Activated CD8-positive, alpha-beta memory T cell treated with anti-CD3 and anti-CD28 coated beads, Interleukin-2, amount 50 U/mL, for 1 hour (primary cell): Measurements from ENCODE around the gene ZNF628.
"Not testable (repeated sequence)": the region's sequence is repeated elsewhere in the genome, so short reads cannot be mapped to it uniquely, and the experiment has no call there.

Experiments
- DNase-seq: peaks from one replicate; pipeline ENCODE4 v3.0.0-alpha.2; 2020; ENCODE audit errors: extremely low read depth

ZNF628 gene

DNA sequence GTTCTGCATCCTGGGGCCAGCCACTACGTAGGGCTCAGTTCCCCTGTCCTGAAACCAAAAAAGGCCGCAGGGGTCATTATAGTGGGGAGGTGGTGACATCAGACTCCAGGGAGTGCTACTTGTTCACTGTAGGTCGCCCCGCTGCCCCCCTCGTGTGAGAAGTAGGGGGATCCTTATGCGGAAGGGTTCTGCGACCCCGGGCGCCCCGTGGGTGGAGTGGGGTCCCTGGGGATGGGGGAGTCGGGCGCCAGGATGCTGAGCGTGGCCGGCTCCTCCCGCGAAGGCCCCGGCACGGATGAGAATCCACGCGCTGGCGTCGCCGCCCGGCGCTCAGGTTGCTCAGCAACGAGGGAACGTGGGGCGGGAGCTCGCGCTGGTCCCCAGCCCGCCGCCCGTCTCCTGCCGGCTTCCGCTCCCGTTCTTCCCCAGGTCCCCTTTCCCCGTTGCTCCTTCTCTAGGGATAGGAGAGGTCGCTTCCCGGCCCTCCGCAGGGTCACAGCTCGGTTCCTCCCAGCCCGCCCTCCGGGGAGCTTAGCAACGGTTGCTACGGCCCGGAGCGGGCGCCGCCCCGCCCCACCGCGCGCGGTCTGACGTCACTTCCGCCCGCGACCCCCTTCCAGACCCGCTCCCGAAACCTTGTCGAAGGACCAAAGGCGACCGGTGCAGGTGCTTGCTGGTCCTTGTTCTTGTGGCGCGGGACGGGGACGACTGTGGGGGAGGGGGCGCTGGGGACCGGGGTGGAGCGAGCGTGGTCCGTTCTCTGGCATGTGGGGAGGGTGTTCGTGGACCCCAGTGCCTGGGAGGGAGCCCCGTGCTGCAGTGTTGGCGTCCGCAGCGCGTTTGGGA is 8.4 kb downstream of the ZNF628 start, which contains the start of gene NAT14:
Gene NAT14 (plus strand): TSS at position 596 of the 846 bp plus-strand sequence. CDS start 521 bp downstream, outside the sequence.
- no peak for DNase-seq

DNA sequence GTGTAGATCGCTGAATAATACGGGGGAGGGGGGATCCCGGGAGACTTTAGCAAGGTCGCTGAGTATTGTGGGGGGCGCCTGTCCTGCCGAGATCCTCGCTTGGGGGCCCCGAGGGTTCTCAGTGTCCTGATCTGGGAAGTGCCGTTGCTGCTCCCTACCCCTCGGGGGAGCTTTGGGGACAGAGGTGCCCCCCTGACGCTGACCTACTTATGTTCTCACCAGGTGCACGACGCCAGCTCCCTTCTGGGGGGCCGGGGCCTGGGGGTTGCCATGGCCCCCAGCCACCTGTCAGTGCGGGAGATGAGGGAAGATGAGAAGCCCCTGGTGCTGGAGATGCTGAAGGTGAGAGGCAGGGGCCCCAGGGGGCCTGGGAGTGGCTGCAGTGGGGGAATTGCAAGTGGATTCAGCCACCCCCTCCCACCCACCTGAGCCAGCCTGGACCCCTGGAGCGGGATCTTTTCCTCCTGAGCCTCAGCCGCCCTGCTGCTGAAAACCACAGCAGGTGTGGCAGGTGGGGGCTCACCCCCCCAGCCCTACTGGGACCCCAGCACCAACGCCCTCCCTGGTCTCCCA is 9.1 kb downstream of the ZNF628 start:
- DNase-seq: no peak

DNA sequence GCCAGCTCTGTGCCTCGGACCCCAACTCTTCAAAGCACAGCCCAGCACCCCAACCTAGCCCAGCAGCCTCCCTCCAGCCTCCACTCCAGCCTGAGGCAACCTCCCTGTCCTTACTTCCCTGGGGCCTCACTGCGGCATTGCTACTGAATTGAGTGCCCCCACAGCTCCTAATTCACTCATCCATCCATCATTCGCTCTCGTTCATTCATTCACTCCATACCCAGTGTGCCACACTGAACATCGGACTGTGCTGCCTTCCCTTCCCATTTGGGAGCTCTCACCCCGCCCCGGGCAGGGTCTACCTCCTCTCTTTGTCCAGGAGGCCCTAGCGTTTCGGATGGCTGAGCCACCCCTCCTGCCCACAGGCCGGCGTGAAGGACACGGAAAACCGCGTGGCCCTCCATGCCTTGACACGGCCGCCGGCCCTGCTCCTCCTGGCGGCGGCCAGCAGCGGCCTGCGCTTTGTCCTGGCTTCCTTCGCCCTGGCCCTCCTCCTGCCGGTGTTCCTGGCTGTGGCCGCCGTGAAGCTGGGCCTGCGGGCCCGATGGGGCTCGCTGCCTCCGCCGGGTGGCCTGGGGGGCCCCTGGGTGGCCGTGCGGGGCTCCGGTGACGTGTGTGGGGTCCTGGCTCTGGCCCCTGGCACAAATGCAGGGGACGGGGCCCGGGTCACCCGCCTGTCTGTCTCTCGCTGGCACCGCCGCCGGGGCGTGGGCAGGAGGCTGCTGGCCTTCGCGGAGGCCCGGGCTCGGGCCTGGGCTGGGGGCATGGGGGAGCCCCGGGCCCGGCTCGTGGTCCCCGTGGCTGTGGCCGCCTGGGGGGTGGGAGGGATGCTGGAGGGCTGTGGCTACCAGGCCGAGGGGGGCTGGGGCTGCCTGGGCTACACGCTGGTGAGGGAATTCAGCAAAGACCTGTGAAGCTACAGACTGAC is 9.9 kb downstream of the ZNF628 start:
- no peak for DNase-seq

DNA sequence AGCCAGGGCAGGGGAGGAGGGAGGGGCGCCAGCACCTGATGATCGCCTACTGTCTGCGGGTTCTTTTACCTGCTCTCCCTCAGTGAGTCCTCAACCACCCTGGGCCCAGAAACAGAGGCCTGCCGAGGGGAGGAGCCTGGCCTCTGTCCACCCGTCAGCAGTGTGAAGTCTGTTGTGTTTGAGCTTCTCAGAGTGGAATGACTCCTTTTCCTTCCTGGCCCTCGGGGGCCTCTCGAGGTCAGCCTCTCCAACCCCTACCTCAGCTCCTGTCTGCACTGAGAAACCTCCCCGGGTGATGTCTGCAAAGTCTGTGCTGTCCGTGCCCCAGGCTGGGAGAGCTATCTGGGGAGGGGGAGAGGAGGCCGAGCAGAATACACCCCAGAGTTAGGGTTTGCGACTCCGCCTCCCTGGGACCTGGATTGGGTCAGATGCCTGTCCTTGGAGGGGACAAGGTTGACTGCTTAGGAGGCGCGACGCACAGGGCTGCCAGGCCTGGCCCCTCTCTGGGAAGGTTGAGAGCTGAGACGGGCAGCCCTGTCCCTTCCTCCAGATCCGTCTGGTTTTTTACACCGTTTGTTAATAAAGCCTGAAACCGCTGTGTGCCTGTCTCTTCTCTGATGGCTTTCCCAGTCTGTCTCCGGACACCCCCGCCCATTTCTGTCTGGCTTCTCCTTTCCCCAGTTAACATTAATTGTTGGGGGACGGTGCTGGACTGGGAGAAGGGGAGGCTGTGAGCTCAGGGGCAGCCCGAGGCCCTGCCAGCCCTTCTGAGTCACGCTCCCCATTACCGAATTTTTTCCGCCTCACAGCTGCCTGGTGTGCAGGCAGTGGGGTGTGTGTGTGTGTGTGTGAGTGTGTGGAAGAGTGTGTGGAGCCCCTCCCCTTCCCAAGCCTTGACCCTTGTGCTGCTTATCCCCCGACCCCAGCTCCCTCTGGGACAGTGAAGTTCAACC is 10.8 kb downstream of the ZNF628 start:
- no peak for DNase-seq

DNA sequence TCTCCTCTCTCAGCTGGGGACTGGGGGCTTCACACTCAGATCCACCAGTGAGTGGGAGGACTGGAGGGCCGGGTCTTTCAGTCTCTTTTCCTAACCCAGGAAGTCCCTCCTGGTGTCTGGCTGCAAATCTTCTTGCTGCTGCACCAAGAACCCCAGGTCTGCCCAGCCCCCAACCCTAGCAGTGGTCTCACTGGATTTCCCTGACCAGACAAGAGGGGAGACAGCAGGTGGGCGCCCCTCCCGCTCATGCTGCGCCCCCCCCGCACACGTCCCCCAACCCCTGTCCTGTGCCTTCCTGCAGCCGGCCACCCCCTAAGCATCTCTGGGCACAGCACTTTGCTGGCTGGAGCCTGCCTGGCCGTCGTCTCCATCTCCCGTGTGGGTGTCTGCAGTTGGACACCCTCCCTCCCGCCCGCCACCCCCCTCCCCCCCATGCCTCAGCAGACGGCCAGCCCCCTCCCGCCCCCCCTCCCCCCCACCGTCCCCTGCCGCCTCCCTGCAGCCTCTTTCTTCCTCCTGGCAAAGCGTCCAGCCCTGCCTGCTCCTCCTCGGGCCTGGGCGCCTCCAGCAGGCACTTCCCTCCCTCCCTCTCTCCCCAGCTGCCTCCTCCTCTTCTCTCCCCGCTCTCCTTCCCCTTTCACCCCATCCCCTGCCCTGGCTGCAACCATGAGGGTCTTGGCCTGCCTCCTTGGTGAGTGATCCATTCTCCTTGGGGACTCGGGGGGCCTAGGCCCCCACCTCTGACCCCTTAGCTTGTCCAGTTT is 11.7 kb downstream of the ZNF628 start, which contains the start of gene SSC5D:
Gene SSC5D (plus strand): TSS at position 513 of the 764 bp plus-strand sequence. CDS start 154 bp downstream, at position 667.
- no peak for DNase-seq

DNA sequence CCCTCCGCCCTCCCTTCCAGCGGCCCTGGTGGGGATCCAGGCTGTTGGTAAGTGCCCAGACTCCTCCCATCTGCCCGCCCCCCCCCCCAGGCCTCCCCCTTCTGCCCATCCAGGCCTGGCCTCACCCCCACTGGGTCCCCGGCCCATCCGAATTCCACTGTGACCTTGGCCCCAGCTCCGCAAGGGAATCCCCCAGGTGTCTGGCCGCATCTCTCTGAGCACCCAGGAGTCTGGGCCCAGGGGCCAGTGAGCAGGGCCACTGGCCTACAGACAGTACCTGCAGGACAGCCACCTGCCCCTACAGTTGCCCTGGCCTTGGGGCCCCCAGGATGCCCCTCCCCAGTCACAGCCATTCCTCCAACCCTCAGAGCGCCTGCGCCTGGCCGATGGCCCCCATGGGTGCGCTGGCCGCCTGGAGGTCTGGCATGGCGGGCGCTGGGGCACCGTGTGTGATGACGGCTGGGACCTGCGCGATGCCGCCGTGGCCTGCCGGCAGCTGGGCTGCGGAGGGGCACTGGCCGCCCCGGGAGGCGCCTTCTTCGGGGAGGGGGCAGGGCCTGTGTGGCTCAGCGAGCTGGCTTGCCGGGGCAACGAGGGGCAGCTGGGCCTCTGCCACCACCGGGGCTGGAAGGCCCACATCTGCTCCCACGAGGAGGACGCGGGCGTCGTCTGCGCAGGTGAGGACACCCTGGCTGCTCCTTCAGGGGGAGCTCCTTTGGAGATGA is 12.7 kb downstream of the ZNF628 start:
- no peak for DNase-seq

DNA sequence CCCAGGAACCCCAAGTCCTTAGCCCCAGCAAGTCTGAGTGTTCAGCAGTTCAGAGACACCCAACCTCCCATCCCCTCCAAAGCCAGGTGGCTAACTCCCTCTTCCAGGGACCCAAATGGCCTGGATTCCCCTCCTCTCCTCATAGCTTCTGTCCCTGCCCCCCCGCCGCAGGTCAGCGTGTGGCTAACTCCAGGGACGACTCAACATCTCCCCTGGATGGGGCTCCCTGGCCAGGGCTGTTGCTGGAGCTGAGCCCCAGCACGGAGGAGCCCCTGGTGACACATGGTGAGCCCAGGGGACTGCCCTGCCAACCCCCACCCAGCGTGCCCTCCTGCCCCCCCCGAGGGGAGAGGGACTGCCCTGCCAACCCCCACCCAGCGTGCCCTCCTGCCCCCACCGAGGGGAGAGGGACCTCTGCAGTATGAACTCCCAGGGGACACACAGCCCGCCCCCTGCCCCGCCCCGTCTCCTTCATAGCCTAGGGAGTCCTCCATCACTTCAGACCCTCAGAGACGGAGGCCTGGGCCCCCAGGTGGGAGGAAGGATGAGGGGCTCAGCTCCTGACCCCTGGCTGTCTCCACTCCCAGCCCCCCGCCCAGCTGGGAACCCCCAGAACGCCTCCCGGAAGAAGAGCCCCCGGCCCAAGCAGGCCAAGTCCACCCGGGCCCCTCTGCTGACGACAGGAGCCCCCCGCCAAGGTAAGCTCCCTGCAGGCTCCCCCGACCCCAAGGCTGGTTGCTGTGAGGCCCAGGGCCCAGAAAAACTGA is 13.5 kb downstream of the ZNF628 start:
- DNase-seq: no peak

DNA sequence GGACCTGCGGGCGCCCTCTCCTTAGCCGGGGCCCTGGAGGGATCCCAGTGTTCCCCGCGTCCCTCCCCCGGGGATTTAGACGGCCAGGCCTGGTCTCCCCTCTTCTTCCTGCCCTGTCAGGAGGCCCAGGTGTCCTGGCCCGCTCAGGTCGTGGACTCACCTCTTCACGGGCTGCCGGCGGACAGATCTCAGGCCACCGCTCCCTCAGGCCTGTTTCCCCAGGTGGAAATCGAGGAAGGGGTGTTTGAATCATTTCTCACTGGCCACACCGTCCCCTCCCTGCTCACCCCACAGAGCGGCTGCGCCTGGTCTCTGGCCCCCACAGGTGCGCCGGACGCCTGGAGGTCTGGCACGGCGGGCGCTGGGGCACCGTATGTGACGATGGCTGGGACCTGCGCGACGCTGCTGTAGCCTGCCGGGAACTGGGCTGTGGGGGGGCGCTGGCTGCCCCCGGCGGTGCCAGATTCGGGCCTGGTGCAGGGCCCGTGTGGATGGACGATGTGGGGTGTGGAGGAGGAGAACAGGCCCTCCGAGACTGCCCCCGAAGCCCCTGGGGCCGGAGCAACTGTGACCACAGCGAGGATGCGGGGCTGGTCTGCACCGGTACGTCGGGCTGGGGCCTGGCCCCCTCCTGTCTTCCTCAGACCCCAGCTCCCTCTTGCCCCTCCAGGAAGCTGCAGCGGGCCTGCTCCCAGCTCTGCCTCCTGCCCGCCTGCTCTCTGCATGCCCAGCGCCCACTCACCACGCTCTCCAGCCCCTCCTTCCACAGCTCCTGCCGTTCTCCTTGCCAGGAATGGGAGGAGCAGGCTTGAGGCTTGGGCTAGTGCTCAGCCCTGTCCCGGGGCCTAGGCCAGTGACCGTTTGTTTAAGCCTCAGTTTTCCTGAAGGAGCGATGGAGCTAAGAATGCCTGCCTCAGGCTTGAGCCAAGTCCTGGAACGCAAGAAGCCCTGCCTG is 14.3 kb downstream of the ZNF628 start:
- no peak for DNase-seq

DNA sequence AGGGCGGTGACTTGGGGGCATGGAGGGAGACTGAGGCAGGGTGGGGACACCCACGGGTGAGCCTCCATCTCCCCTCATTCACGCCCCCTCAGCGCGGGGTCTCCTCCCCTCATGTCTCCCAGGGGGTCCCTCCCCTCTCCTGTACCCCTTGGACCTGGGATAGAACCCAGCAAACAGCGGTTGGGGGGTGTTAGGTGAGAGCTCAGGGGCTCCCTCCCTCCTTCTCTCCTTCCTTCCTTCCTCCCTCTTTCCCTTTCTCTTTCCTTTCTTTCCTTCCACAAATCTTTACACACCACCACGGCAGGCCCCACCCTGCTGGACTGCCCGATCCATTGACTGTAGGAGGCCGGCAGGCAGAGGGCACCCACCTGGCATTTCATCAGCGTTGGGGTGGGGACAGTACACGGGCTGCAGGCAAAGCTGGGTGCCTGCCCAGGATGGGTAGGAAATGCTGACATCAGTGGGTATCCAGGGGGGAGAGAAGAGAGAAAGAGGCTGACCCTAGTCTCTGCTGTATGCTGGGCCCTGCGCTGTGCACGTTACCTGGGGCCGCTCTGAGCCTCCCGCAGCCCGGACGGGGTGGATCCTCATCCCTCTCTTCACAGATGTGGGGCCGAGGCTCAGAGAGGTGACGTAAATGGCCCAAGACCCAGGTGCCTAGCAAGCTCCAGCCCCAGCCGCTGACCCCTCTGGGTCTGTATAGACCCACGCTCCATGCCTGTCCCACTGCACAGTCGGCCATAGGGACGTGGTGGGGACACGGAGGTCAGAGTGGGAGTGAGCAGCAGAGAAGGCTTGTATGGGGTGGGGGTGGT is 15.3 kb downstream of the ZNF628 start:
- no peak for DNase-seq

DNA sequence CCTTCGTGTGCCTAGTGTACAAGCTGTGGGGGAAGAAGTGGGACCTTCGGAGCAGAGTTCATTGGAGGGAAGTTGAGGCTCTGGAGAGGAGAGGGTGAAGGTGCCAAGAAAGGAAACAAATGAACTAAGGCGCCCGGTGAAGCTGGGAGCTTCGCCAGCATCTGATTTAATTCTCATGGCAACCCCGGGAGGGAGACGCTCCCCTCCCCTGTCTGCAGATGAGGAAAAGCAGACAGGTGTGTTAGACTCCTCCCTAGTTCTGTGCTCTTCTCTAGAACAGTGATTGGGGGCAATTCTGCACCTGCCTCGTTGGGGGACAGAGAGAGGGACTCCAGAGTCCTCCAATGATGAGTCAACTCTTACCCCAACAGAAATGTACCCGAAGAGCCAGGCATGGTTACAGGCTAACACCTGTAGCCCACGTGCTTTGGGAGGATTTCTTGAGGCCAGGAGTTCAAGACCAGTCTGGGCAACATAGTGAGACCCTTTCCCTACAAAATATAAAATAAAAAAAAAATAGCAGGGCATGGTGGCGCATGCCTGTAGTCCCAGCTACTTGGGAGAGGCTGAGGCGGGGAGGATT is 16.0 kb downstream of the ZNF628 start:
- no peak for DNase-seq

DNA sequence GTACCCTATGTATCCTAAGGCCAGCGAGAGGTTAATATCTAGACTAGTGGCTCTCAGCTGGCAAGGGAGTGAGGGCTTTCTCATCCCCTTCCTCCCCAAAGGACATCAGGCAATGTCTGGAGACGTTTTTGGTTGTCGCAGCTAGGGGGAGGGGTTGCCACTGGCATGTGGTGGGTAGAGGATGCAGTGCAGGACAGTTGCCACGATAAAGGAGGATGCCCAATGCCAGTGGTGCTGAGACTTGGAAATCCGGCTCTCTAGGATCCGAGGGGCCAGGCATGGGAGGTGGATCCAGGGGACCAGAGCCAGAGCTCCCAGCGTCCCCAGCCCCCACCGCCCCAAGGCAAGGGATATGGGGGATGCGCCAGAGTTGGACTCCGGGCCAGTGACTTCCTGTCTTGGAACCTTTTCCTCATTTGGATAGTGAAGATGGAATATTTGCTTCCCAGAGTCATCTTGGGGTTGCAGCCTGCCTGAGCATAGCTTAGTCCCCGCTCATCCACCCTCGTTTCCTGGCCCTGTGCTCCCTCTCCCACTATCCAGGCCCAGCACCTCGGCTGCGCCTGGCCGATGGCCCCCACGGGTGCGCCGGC is 16.7 kb downstream of the ZNF628 start:
- DNase-seq: no peak

DNA sequence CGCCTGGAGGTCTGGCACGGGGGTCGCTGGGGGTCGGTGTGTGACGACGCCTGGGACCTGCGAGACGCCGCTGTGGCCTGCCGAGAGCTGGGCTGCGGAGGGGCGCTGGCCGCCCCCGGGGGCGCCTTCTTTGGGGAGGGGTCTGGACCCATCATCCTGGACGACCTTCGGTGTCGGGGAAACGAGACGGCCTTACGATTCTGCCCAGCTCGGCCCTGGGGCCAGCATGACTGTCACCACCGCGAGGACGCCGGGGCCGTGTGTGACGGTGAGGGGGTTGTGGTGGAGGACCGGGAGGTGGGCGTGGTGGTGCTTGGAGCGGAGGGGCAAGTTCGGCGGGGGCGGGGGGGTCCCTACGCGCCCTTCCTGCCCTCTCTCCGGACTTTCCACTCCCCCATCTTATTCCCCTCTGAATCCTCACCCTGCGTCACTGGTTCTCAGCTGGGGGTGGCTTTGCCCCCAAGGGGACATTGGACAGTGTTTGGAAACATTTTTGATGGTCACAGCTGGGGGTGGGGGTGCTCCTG is 17.3 kb downstream of the ZNF628 start:
- DNase-seq: no peak

DNA sequence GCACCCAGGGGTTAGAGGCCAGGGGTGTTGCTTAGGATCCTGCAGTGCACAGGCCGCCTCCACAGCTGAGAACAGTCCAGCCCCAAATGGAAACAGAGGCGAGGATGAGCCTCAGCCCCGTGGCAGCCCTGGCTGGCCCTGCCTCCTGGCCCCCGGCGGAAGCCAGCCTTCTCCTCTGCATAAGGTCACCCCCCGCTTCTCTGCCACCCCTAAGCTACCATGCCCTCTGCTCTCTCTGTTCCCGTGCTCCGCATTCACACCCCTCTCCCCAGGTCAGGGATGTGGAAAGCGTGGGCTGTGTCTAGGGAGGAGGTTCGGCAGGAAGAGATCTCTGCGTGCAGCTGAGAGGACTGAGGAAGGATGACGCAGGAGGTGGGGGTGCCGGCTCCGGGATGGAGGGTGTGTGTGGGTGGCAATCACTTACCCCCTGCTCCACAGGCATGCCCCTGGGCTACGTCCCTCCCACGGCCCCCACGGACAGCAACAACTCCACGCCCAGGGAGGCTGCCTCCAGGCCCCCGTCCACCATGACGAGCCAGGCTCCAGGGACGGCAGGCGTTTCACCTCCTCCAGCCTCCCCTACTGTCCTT is 17.9 kb downstream of the ZNF628 start:
- no peak for DNase-seq

DNA sequence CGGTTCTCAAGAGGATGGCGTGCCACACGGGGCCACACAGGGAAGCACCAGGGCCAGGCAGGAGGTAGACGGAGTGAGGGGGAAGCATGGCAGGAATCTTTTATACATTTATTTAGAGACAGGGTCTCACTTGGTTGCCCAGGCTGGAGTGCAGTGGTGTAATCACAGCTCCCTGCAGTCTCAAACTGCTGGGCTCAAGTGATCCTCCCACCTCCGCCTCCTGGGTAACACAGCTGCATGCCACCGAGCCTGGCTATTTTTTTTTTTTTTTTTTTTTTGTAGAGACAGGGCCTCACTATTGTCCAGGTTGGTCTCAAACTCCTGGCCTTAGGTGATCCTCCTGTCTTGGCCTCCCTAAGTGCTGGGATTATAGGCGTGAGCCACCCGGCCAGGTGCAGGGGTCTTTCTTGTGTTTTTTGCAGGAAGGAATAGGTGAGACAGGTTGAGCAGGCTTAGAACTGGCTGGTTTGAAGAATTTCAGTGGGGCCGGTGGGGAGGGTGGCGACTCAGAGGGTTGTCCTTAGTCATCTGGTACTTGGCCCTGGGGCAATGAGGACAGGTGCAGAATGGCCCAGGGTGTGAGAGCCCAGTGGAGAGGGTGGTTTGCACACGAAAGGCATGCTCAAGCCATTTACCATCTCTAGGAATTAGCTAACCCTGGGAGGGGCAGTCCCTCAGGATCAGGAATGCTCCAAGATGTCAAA is 19.4 kb downstream of the ZNF628 start:
- no peak for DNase-seq

DNA sequence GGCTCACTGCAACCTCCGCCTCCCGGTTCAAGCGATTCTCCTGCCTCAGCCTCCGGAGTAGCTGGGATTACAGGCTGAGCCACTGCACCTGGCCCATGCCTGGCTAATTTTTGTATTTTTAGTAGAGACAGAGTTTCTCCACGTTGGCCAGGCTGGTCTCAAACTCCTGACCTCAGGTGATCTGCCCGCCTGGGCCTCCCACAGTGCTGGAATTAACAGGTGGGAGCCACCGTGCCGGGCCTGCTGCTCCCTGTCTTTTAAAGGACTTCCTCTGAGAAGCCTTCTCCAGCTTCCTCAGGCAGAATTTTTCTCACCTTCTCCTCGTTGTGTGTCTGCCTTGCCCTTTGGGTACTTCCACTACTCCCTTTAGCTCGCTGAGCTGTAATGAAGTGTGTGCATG is 20.4 kb downstream of the ZNF628 start:
- not testable (repeated sequence) for DNase-seq
